ACC112 (cell line): ENCODE measurements around the gene TOB2.
"Not testable (repeated sequence)": the region's sequence is repeated elsewhere in the genome, so short reads cannot be mapped to it uniquely, and the experiment has no call there.

Experiments
- H2AFZ ChIP-seq: fragments of 200-600 bp; sonication (generic); one replicate; pipeline ENCODE4 v1.6.0; 2017; ENCODE audit warnings: antibody characterized with exemption, low read length; ENCODE audit not compliant: unreplicated experiment
- H3K27ac ChIP-seq: fragments of 200-600 bp; sonication (generic); 2 replicates; pipeline ENCODE4 v1.5.1; 2014; ENCODE audit warnings: low read depth, mild to moderate bottlenecking, antibody characterized with exemption, low read length, moderate library complexity
- H3K27me3 ChIP-seq: fragments of 200-600 bp; sonication (generic); 2 replicates; pipeline ENCODE4 v1.6.1; 2014; ENCODE audit warnings: mild to moderate bottlenecking, antibody characterized with exemption, low read length, moderate library complexity, mixed read lengths; ENCODE audit not compliant: insufficient read depth
- H3K36me3 ChIP-seq: fragments of 200-600 bp; sonication (generic); 2 replicates; pipeline ENCODE4 v1.6.1; 2016; ENCODE audit warnings: mild to moderate bottlenecking, antibody characterized with exemption, low read length, moderate library complexity, mixed read lengths; ENCODE audit not compliant: insufficient read depth
- H3K4me1 ChIP-seq: fragments of 200-600 bp; sonication (generic); one replicate; pipeline ENCODE4 v1.6.1; 2016; ENCODE audit warnings: low read length, mixed read lengths; ENCODE audit not compliant: insufficient read depth, unreplicated experiment, control insufficient read depth
- H3K4me3 ChIP-seq: fragments of 200-600 bp; sonication (generic); 2 replicates; pipeline ENCODE4 v1.5.1; 2014; ENCODE audit warnings: mild to moderate bottlenecking, low read depth, low read length
- H3K79me2 ChIP-seq: fragments of 200-600 bp; sonication (generic); one replicate; pipeline ENCODE4 v1.6.0; 2016; ENCODE audit warnings: low read length; ENCODE audit not compliant: control insufficient read depth, unreplicated experiment, insufficient read depth

The TOB2 gene

DNA sequence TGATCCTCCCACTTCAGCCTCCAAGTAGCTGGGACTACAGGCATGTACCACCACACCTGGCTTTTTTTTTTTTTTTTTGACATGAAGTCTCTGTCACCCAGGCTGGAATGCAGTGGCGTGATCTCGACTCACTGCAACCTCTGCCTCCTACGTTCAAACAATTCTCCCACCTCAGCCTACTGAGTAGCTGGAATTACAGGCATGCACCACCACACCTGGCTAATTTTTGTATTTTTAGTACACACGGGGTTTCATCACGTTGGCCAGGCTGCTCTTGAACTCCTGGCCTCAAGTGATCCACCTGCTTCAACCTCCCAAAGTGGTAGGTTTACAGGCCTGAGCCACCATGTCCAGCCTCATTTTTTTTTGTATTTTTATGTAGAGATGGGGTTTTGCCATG is 6.1 kb downstream of the TOB2 start:
- not testable (repeated sequence) for H2AFZ ChIP-seq, H3K36me3 ChIP-seq, H3K27me3 ChIP-seq, H3K4me3 ChIP-seq, H3K27ac ChIP-seq, H3K4me1 ChIP-seq
- peaks cover 62% of the 10 kb centered on the region for H3K79me2 ChIP-seq

DNA sequence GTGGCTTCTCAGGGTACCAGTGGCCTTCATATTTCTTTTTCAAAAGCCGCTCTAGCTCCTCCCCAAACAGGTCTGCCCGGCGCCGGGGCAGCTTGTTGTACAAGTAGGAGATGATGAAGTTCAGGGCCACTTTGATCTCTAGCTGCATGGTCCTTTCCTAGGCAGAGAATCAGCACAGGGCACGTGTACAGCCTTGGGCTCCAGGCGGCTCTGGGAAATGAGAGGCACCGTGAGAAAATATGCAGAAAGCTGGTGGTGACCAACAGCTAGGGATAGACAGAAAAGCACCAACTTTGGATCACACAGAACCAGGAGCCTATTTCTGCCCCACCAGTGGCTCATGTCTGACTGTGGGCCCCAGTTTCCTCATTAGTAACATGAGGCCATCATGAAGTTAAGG is 9.4 kb downstream of the TOB2 start:
- peaks cover 39% of the 10 kb centered on the region for H3K79me2 ChIP-seq
- H3K4me1 ChIP-seq, result peaks cover 5% of the 10 kb centered on the region
- H3K27ac ChIP-seq, result no peak overlapping the region
- no peak overlapping the region for H3K4me3 ChIP-seq
- H2AFZ ChIP-seq, result no peak overlapping the region
- H3K36me3 ChIP-seq, result peaks cover 4% of the 10 kb centered on the region; the same call in 1 of the 2 replicates
- H3K27me3 ChIP-seq, result no peaks in the 10 kb centered on the region

GRCh38 chr22:41436322-41437113 is 10.1 kb downstream of the TOB2 start:
- Histone ChIP-seq H3K27me3 (no peaks in the 10 kb centered on the region), H3K79me2 (peaks cover 33% of the 10 kb centered on the region), H2AFZ (no peak overlapping the region), H3K27ac (no peak overlapping the region), H3K4me3 (no peak overlapping the region), H3K36me3 (peaks cover 4% of the 10 kb centered on the region; the same call in 1 of the 2 replicates), H3K4me1 (peaks cover 5% of the 10 kb centered on the region)

- no peak overlapping the region for H3K4me3 ChIP-seq
- peaks cover 25% of the 10 kb centered on the region for H3K79me2 ChIP-seq
- no peak overlapping the region for H3K27ac ChIP-seq
- H3K4me1 ChIP-seq, result peaks cover 5% of the 10 kb centered on the region
- no peak overlapping the region for H2AFZ ChIP-seq
- no peaks in the 10 kb centered on the region for H3K27me3 ChIP-seq
- peaks cover 4% of the 10 kb centered on the region; the same call in 1 of the 2 replicates for H3K36me3 ChIP-seq
Measured at GRCh38 chr22:41435560-41435959, 11.0 kb downstream of the TOB2 start.

- H2AFZ ChIP-seq, H3K27ac ChIP-seq, H3K4me3 ChIP-seq, H3K27me3 ChIP-seq, H3K36me3 ChIP-seq, H3K4me1 ChIP-seq: not testable (repeated sequence)
- peaks cover 20% of the 10 kb centered on the region for H3K79me2 ChIP-seq
Measured at GRCh38 chr22:41434361-41435003, 12.1 kb downstream of the TOB2 start.

- not testable (repeated sequence) for H3K27me3 ChIP-seq, H3K4me1 ChIP-seq, H3K36me3 ChIP-seq, H2AFZ ChIP-seq, H3K4me3 ChIP-seq
- Histone ChIP-seq H3K27ac (0 out of 2 replicates have a peak overlapping the region, but pooled peaks have one; percentile 13), H3K79me2 (peaks cover 13% of the 10 kb centered on the region)
Measured at GRCh38 chr22:41433480-41433879, 13.1 kb downstream of the TOB2 start.

DNA sequence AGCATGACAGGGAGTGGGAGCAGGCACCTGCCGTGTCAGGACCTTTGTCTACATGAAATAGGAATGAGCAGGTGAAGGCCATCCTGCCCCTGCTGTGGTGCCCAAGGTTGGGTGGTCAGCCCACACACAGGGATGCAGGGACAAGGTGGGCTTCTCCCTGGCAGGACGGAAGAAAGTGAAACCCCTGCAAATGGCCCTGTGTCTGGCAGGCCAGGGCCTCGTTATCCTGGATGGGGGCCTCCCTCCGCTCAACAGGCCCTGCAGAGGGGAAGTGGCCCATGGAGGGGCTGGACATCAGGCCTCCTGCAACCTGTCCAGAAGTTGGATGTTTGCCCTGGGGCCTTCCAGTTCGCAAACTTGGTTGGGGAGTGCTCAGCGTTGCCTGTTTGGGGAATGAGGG is 14.9 kb downstream of the TOB2 start:
- Histone ChIP-seq H2AFZ (no peak overlapping the region), H3K4me1 (peaks cover 5% of the 10 kb centered on the region), H3K79me2 (peaks cover 7% of the 10 kb centered on the region), H3K27me3 (no peaks in the 10 kb centered on the region), H3K36me3 (peaks cover 4% of the 10 kb centered on the region; the same call in 1 of the 2 replicates), H3K4me3 (no peak overlapping the region), H3K27ac (no peak overlapping the region)

DNA sequence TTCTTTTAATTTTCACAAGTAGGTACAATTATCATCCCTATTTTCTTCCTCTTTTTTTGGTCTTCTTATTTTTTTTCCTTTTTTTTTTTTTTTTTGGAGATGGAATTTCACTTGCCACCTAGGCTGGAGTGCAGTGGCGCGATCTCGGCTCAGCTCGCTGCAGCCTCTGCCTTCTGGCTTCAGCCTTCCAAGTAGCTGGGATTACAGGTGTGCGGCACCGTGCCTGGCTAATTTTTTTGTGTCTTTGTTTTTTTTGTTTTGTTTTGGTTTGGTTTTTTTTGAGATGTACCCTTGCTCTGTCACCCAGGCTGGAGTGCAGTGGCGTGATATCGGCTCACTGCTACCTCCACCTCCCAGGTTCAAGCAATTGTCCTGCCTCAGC is 16.7 kb downstream of the TOB2 start:
- H3K36me3 ChIP-seq, result no peaks in the 10 kb centered on the region

DNA sequence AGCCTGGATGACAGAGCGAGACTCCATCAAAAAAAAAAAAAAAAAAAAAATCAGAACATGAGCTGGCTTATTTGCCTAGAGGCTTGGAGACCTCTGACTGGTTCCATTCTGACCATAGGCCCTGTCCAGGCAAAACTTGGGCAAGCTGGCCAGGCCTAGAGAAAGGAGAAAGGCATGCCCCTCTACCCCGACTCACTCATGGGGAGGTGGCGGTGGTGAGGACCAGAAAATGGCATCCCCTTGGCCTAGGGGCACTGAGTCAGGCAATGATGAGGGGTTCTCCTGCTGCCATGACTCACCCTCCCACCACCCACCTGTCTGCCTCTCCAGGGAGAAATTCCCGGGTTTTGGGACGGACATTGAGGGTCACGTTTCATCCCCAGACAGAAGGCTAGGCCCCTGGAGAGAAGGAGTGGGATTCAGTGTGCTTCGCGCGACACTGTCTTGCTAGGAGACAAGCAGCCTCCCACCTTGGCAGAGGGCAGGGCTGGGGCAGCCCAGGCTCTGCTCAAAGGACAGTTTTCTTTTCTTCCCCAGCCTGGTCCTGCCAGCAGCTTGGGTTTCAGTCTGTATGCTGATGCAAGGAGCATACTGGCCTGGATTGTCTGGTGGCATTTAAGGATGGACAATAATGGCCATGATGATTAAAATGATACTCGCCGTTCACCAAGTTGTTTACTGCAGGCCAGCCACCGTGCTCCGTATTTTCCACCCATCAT is 17.2 kb downstream of the TOB2 start:
- Histone ChIP-seq H3K4me3 (no peak overlapping the region), H3K36me3 (no peaks in the 10 kb centered on the region), H3K79me2 (no peaks in the 10 kb centered on the region), H3K27me3 (no peaks in the 10 kb centered on the region), H3K4me1 (no peaks in the 10 kb centered on the region), H3K27ac (no peak overlapping the region), H2AFZ (no peak overlapping the region)

More for the DNA sequence above, 16.7 kb downstream of the TOB2 start:
- Histone ChIP-seq H3K27me3 (no peaks in the 10 kb centered on the region), H3K79me2 (no peaks in the 10 kb centered on the region), H3K27ac (no peak overlapping the region), H3K4me1 (peaks cover 2% of the 10 kb centered on the region), H2AFZ (no peak overlapping the region), H3K4me3 (no peak overlapping the region)

DNA sequence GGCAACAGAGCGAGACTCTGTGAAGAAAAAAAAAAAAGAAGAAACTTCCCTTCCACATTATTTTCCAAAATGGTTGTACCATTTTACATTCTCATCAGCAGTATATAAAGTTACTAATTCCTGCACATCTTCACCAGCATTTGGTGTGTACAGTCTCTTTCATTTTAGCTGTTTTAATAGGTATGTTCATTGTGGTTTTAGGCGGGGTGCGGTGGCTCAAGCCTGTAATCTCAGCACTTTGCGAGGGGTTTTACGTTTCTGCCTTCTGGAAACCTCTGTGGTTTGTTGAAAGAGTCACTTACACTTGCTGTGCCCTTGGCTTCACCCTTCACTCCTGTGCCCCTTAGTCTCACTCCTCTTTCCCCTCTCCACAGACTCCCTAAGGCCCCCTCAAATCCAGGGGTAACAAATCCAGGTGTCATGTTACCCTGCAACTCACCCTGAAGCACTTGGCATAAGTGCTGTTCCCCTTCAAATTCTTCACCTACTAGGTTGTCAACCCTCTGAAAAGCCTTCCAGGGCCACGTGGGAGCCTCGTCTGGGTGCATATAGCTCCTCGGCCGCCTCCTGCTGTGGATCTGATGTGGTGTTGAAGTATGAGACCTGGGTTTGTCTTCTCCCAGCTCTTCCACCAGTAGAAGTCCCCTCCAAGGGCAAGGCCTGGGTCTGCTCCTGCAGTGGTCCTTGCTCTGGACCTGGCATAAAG is 20.8 kb downstream of the TOB2 start:
- Histone ChIP-seq H3K36me3 (no peaks in the 10 kb centered on the region), H3K27me3 (no peaks in the 10 kb centered on the region), H3K27ac (no peak overlapping the region), H2AFZ (no peak overlapping the region), H3K4me1 (no peaks in the 10 kb centered on the region), H3K4me3 (no peak overlapping the region), H3K79me2 (no peaks in the 10 kb centered on the region)
